NB4 (cell line): Measurements from ENCODE around the gene TLCD3A.

ENCODE experiments used
- POLR2A ChIP-seq: IDR thresholded peaks from 2 replicates; pipeline ENCODE4 v1.6.1; 2011; ENCODE audit warnings: mild to moderate bottlenecking; ENCODE audit not compliant: insufficient read length; ENCODE audit errors: extremely low read depth
- TF ChIP-seq, protein P1 (sequence below): IDR thresholded peaks from one replicate; pipeline ENCODE4 v1.5.1; 2012; ENCODE audit warnings: low read depth, low read length

DNA sequence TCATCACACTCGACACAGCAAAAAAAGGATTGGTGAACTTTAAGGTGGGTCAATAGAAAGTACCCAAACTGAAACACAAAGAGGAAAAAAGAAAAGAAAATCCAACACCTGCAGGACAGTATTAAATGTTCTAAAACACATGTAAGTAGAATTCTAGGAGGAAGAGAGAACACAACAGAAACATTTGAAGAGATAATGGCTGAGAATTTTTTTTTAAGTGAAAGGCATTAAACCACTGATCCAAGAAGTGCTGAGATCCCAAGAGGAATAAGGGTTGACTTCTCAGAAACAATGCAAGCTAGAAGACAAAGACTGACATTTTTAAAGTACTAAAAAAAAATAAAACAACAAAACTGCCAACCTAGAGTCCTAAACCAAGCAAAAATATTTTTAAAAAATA is 49.4 kb upstream of the TLCD3A start:
- TF ChIP-seq, protein P1, sequence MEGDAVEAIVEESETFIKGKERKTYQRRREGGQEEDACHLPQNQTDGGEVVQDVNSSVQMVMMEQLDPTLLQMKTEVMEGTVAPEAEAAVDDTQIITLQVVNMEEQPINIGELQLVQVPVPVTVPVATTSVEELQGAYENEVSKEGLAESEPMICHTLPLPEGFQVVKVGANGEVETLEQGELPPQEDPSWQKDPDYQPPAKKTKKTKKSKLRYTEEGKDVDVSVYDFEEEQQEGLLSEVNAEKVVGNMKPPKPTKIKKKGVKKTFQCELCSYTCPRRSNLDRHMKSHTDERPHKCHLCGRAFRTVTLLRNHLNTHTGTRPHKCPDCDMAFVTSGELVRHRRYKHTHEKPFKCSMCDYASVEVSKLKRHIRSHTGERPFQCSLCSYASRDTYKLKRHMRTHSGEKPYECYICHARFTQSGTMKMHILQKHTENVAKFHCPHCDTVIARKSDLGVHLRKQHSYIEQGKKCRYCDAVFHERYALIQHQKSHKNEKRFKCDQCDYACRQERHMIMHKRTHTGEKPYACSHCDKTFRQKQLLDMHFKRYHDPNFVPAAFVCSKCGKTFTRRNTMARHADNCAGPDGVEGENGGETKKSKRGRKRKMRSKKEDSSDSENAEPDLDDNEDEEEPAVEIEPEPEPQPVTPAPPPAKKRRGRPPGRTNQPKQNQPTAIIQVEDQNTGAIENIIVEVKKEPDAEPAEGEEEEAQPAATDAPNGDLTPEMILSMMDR, result no peak
- TF ChIP-seq POLR2A, result no peak
